Posterior cingulate gyrus (tissue), 11 donors: ENCODE data around the gene IQCE.

Experiments used
- DNase-seq, 10 donors: peaks; one replicate each; pipeline versions ENCODE4 v3.0.0 to v3.0.0-alpha.2; 2020 to 2021; ENCODE audit warnings: mixed read lengths in 3 of 10
- intact Hi-C: fragments of 100-400 bp; cut with DNase I; formaldehyde crosslinking; loops from one replicate; pipeline ENCODE4 v1.15.1; 2023

IQCE gene

DNA sequence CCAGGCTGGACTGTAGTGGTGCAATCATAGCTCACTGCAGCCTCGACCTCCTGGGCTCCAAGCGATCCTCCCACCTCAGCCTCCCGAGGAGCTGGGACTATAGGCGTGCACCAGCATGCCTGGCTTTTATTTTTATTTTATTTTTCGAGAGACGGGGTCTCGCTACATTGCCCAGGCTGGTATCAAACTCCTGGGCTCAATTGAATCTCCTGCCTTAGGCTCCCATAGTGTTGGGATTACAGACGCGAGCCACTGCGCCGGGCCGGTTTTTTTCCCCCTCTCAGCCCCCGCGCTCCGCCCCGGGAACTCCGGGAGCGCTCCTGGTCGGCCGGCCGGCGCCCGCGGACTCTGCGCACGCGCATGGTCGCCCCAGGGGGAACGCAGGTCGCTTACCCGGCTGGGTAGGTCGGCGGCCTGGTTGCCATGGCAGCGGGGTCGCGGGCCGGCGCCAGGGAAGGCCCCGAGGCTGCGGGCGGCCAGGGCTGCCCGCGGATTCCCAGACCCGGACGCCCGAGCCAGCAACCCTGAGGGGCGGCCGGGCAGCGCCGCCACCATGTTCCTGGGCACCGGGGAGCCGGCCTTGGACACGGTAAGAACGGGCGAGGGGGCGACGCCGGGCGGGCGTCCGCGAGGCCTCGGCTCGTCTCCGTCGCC is at the start of gene IQCE:
TSS of gene IQCE (plus strand) at position 351 of the 654 bp plus-strand sequence. CDS start at position 554, 203 bp downstream.
- peak; percentile 89 to 99 (median 94) for DNase-seq
- intact Hi-C loops = loop anchor here (2.0 to 5.0 kb wide), 3 partner anchors 34 to 81 kb away; partner anchors contain the start of genes GRIFIN and TTYH3

DNA sequence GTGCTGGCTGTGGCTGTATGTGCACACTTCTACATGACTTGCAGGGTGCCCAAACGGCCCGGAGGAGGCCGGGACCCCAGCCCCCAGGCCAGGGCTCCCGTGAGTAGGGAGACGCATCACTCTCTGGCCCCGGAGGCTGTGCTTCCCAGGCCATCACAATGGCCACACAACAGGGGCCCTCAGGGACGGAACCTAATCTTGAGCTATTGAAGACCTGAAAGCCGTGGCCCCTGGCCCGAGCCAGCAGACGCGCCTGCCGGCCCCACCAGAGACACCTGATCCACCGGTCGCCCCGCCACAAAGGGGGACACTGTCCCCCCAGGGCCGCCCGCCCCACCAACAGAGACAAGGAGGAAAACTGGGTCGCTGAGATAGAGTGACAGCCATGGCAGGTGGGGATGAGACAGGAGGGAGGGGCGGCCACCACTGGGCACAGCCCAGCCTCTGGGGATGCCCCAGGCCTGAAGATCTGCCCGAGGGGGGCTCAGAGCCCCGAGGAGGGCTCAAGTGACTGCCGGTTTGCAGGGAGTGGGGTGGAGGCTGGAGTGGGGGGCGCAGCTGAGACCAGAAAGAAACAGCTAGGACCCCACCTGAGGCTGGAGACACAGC is 49.4 kb upstream of the IQCE start:
- DNase-seq = no peak
- intact Hi-C loops = no loop called here

GRCh38 chr7:2510130-2510776 is 48.5 kb upstream of the IQCE start:
- no peak for DNase-seq
- intact Hi-C loops = no loop called here

DNA sequence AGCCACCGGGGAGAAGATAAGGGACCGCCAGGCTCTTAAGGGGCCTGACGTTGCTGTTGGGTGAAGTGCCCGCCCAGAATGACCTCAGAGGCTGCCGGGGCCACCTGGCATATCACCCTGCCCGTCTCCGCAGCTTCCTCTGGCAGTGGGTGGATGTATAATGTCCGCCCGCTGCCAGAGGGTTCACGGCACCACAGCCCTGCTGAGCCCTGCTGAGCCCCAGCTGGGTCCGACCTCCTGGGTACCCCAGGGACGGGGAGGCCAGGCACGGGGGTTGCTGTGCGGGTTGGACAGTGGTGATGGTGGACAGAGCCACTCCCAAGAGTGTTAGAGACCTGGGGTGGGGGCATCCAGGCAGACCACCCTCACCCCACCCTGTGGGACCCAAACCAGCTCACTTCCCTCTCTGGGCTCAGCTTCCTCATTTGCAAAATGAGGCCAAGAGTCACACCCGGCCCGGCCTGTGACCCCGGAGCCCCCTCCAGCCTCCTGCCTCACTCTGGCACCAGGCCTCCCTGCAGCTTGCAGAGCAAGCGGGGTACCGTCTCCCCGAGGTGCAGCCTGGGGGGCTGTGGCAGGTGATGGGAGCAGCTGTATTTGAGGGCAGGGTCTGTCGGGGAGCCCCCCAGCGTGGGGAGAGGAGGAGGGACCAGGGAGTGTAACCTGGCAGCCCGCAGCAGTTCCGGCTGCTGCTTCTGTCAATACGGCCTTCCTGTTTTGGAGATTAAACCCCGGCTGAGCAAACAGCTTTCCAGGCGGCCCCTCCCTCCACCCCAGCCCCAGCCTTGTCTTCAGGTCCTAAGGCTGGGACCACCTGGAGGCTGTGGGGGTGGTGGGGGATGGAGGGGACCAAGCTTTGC is 47.6 kb upstream of the IQCE start:
- DNase-seq = no peak
- intact Hi-C loops = no loop called here

GRCh38 chr7:2511769-2512168 is 47.0 kb upstream of the IQCE start:
- no peak for DNase-seq
- intact Hi-C loops = no loop called here

- intact Hi-C loops = no loop called here
- DNase-seq = no peak
Measured at GRCh38 chr7:2512179-2512661, 46.6 kb upstream of the IQCE start.

DNA sequence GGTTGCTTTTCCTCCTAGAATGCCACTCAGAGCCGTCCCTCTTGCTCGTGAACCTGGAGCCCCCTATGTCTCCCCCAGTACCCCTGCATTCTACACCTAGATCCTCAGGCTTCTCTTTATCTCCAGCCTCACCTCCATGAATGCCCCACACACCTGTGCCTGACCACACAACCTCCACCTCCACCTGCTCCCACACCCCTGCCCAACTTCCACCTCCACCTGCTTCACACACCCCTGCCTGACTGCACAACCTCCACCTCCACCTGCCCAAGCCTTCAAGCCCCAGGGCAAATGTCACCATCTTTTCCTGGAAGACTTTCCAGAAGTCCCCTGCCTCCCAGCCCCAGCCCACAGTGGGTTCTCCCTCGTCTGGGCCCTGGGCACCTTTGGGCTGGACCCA is 46.1 kb upstream of the IQCE start:
- intact Hi-C loops = no loop called here

DNA sequence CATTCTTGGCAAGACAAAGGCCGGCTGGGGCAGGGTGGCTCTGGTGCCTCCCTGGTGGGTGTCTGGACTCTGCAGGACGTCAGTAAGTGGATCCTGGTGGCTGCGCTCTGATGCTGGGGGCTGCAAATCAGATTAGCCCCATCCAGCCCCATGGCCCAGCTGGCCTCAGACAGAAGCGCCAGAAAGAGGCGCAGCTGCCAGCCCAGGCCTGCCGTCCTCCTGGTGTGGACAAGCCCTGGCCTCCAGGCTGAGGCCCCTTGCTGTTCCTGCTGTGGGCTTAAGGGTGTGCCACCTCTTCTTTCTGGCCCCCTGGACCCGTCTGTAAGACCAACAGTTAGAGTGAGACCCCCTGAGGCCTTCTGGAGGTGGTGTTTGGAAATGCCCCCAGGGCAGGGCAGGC is 45.1 kb upstream of the IQCE start:
- intact Hi-C loops = no loop called here
- DNase-seq = no peak

More for the DNA sequence above, 46.1 kb upstream of the IQCE start:
- no peak for DNase-seq

- intact Hi-C loops = no loop called here
- no peak for DNase-seq
Measured at GRCh38 chr7:2514473-2515423, 44.0 kb upstream of the IQCE start.

DNA sequence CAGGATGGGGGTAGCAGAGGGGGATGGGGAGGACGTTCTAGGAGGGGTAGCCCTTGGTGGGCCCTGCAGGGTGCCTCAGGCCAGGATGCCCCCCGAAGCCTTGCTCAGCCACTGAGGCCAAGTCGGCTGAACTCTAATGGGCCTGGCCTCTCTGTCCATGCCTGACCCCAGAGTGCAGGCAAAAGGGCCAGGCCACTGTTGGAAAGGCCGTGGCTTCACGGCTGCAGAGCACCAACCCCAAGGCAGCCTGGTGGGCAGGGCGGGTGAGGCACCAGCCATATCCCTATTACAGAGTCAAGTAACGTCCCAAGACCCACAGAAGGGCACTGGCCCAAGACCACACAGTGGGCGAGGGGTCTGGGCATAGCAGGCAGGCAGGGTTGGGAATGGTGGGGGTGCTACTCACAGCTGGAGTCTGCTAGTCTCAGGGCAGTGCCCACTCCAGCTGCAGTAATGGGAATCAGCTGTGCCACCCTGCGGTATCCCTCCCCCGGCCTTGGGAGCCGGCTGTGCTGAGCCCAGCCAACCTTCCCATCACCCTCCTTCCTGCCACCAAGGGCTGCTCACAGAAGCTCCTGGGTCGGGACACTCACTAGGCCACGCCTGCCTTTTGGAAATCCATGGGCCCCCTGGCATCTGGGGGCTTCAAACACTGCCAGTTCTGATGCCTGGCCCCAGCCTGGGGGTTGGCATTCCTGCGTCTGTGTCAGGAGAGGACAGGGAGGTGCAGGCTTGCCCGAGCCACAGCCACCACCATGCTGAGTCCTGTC is 43.2 kb upstream of the IQCE start:
- intact Hi-C loops = no loop called here
- DNase-seq = no peak

DNA sequence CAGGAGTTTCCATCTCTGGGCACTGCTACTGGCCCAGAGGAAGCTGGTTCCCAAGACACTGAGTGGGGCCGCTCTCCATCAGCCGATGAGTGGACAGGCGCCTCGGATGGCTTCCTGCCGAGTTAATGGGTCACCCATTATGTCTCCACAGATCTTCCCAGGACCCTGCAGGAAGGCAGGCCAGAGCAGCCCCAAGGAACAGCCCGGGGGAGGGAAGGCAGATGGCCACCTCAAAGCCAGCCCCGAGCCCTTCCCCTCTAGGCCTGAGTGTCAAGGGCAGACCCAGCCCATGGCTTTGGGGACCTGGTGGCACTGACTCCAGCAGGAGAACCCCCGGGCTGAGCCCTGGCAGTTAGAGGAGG is 42.6 kb upstream of the IQCE start:
- no peak for DNase-seq
- intact Hi-C loops = no loop called here

DNA sequence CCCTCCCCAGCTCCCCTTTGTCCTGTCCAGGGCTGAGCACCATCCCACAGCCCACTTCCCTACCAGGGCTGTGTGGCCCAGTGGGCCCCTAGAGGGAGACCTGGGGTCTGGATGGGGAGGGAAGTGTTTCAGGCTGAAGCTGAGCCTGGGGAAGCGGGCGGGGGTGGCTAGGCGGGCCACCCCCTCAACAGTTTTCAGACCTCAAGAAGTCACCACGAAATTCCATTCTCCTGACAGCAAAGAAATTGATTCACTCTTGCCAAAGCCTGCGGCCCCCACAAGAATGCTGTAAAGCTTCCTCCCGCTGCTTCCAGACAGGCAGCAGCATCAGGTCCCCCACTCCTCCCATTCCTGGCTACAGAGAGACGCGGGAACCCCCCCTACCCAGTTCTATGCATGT is 41.8 kb upstream of the IQCE start:
- DNase-seq = no peak
- intact Hi-C loops = no loop called here

GRCh38 chr7:2517678-2518507 is 40.9 kb upstream of the IQCE start:
- DNase-seq = no peak
- intact Hi-C loops = no loop called here

- no peak for DNase-seq
- intact Hi-C loops = no loop called here
Measured at GRCh38 chr7:2518737-2519118, 40.1 kb upstream of the IQCE start.

GRCh38 chr7:2519119-2519930 is 39.5 kb upstream of the IQCE start, which contains the start of gene LFNG:
TSS of gene LFNG (plus strand) at chr7:2519774. CDS start at chr7:2519862, 88 bp downstream.
- intact Hi-C loops = no loop called here
- peak; percentile 75 to 98 (median 86) for DNase-seq

DNA sequence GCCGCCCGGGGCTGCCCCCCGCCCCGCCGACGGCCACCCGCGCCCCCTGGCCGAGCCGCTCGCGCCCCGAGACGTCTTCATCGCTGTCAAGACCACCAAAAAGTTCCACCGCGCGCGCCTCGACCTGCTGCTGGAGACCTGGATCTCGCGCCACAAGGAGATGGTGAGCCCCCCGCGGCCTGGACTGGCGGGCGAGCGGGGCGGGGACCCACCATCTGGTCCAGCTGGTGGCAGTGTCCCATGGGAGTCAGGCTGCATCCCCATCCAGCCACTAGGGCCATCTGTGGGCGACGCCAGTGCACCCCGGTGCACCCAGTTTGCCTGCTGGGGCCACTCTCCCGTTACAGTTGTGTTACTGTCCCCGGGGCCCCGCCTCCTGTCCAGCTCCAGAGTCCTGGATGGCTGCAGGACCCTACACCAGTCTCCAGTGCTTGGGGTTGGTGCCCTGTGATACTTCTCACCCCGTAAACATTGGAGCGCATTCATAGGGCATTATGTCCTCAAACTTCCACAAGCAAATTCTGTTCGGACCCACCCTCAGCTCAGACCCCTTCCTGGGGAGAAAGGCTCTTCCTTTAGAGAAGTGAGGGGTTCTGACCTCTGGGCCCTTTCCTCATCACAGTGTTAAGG is 38.5 kb upstream of the IQCE start:
- intact Hi-C loops = no loop called here
- peak in 1 of 10 donors; percentile 36 for DNase-seq
